ENCODE measurements around the gene PLD3.

DNA sequence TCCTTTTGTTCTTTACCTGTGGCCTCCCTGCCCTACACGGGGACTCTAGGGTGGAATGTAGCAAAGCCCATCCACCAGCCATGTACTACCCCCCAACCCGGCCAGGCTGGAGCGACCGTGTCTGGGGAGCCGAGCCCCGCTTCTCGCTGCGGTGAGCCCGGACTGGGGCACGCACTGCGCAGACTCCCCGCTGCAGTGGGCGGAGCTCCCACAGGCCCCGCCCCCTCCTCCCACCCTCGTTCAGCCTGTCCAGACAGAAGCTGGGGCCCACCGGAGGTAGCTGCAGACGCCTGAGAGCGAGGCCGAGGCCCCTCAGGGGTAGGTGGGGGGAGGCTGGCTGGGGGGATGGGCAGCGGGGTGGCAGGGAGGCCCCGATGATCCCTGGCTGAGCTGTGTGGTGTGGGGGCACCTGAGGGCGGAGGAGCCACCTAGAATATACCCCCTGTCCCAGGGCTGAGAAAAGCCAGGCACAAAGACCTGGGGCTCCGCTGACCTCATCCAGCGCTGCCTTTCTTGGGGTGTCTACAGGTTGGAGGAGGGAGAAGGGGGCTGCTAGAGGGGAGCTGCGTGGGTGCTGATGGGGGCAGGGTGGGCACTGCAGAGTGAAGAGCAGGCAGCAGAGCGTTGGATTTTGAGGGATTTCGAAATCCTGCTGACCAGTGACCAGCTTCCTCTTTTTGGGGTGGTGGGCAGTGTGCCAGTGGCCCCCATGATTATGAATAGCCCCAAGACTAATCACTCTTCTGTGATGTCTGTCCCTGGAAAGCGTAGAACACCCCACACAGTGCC, 17.3 kb downstream of the PLD3 start:
- TF ChIP-seq EZH2 (IDR thresholded peaks at IDR 0.05; ENCODE audit: insufficient read depth, poor library complexity, severe bottlenecking) = no peak
- no peak for TF ChIP-seq EZH2phosphoT487 (IDR thresholded peaks at IDR 0.05; ENCODE audit: insufficient read depth, low read depth)
